Fibroblast of the aortic adventitia (primary cell): ENCODE data around the gene DLGAP1. TPM values are rescaled to one million over a fixed set of nuclear protein-coding genes. Genes with fewer than 3 reads are reported as not detected.

Experiments
- DNase-seq: peaks from one replicate; pipeline ENCODE4 v3.0.0-alpha.2; 2010; ENCODE audit warnings: low read depth
- H3K4me3 ChIP-seq: 2 replicates; pipeline ENCODE4 v1.5.1; 2011; ENCODE audit warnings: low read depth, mild to moderate bottlenecking, control low read depth, low read length, moderate library complexity
- CTCF ChIP-seq: IDR thresholded peaks from 2 replicates; pipeline ENCODE4 v1.5.1; 2011; ENCODE audit warnings: mild to moderate bottlenecking, low read length, control low read depth, inconsistent platforms; ENCODE audit not compliant: insufficient read depth
- total RNA-seq: library from RNA; depleted of rRNA; stranded (reverse); fragments of >200 nt; gene quantifications from 2 replicates; pipeline ENCODE4 v1.2.3, GENCODE V29; 2012; ENCODE audit warnings: low replicate concordance

DLGAP1 gene
- total RNA-seq, 1 donor, result 1.4 TPM

GRCh38 chr18:4283746-4284291, 171.3 kb downstream of the DLGAP1 start:
- H3K4me3 ChIP-seq, result no peak overlapping the region
- no peak for TF ChIP-seq CTCF
- DNase-seq, result no peak

- no peak overlapping the region for H3K4me3 ChIP-seq
- no peak for DNase-seq
- TF ChIP-seq CTCF, result no peak
These were observed 172.2 kb downstream of the DLGAP1 start for GRCh38 chr18:4282954-4283353.

GRCh38 chr18:4276953-4277585, 178.0 kb downstream of the DLGAP1 start:
- TF ChIP-seq CTCF, result no peak
- DNase-seq, result no peak
- no peak overlapping the region for H3K4me3 ChIP-seq

GRCh38 chr18:4271952-4272351, 183.2 kb downstream of the DLGAP1 start:
- H3K4me3 ChIP-seq, result no peak overlapping the region
- DNase-seq, result no peak
- no peak for TF ChIP-seq CTCF

GRCh38 chr18:4270988-4271387, 184.1 kb downstream of the DLGAP1 start:
- H3K4me3 ChIP-seq, result no peak overlapping the region
- DNase-seq, result no peak
- TF ChIP-seq CTCF, result no peak

- TF ChIP-seq CTCF, result no peak
- H3K4me3 ChIP-seq, result no peak overlapping the region
- no peak for DNase-seq
These were observed 185.1 kb downstream of the DLGAP1 start for GRCh38 chr18:4270016-4270415.

GRCh38 chr18:4267641-4268040, 187.5 kb downstream of the DLGAP1 start:
- no peak for TF ChIP-seq CTCF
- DNase-seq, result no peak

More at GRCh38 chr18:4267641-4268040, 187.5 kb downstream of the DLGAP1 start:
- H3K4me3 ChIP-seq, result no peak overlapping the region
